Pons (tissue), 1 donor: ENCODE data around the gene CREG2.

Experiments
- DNase-seq: peaks from one replicate; pipeline ENCODE4 v3.0.0-alpha.2; 2016; ENCODE audit warnings: low spot score

CREG2 gene

DNA sequence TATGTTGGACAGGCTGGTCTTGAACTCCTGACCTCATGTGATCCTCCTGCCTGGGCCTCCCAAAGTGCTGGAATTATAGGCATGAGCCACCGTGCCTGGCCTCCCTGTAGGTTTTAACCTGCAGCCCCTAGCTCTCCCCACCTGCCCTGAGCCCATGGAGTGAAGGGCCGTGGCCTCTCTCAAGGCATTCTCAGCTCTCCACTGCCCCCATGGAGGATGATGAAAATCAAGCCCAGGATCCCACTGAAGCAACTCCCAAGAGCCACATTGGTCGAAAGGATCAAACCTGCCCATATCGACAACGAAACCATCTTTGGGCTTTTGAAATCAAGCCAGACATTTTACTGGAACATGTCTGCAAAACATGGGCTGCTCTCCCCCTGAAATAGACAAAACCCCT, 22.4 kb upstream of the CREG2 start:
- no peak for DNase-seq

DNA sequence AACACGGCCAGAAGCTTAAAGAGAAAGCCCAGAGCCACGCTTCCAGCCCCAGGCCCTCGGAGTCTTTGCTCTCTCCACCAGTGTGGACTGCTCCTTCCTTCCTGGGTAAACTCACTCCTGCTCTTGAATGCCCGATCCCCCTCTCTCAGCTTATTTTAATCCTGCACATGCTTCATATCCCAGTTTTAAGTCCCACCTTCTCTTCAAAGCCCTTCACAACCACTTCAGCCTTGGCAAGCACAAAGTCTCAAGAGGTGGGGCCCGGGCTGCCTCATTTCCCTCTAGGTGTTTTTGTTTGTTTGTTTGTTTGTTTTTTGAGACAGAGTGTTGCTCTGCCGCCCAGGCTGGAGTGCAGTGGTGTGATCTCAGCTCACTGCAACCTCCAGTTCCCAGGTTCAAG, 21.6 kb upstream of the CREG2 start:
- DNase-seq = no peak

DNA sequence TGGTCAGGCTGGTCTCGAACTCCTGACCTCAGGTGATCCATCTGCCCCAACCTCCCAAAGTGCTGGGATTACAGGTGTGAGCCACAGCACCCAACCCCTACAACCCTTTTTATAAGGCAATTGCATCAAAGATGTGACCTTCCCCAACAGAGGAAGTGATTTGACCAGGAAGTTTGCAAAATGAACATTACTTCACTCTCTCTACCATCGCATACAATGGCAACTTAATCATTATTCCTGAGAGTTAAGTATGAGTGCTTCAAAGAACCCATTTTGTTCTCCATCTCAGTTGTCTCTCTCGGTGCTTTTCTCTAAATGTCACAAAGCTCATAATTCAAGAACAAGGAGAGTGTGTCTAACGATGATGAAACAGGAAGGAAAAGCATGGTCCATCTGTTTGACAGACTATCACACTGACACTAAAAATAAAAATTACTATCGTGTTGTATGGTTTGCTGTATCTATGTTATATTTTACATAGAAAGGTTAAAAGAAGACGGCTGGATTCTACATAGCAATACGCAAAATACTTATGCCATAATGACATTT, 18.1 kb upstream of the CREG2 start:
- DNase-seq = no peak

DNA sequence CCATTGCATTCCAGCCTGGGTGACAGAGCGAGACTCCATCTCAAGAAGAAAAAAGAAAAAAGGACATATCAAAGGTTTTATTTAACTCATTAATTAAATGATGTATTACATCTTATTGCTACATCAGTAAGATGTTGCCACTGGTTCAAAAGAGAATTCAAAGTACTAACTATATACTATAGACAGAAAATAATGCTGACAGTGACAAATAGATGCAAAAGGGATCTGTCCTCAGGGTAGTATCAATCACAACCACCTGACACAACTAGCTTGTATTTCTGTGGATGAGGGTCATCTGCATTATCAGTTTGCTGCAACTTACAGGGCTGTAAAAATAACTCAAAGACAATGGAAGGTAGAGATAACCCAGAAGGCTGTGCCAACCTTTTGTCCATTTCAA, 16.4 kb upstream of the CREG2 start:
- DNase-seq = no peak

DNA sequence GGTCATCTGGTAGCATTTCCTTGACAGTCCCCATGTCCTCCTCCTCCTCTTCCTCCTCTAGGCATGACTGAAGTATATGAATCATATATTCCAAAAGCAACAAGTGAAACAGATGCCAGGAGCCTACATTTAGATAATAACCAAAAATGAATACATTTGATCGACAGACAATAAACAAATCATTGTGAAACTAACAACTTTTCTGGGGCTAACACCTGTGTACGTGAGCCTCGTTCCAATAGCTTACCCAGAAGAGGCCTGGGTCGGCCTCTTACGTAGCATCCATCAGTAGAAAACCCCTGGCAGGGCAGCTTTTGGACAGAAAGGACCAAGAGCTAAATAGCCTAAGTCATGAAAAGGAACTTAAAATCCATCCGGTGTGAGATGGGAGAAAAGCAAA, 15.3 kb upstream of the CREG2 start:
- no peak for DNase-seq

DNA sequence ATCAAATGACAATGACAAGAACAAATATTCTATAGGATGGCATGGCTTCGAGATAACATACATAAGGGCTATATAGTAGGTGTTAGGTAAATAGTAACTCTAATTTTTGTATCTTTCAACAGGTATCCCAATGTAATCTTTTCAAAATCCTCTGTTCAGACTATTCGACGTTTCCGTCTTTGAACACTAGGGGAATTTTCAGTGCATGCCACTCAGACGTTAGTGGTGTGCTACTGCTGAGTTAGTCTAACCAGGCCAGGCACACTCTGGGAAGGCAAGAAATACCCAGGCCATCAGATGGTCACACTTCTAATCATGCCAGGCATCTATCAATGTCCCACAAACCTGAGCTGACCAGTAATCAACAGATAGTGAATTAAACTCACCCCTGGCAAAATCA, 14.6 kb upstream of the CREG2 start:
- DNase-seq = no peak

DNA sequence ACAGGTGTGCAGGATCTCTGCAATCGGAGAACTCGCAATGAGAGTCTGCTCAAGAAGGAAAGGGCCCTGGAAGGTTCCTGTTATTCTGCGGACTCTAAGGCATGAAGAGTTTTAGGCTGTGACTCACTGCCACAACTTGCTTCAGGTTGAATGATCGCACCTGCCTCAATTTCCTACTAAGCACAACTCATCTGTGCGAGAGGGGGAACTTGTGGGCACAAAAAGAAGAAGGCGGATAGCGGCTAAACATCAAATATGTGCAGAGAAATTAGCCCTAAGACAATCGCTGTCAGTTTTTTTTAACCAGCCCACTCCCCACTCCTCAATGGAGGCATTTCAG, 14.0 kb upstream of the CREG2 start:
- no peak for DNase-seq

DNA sequence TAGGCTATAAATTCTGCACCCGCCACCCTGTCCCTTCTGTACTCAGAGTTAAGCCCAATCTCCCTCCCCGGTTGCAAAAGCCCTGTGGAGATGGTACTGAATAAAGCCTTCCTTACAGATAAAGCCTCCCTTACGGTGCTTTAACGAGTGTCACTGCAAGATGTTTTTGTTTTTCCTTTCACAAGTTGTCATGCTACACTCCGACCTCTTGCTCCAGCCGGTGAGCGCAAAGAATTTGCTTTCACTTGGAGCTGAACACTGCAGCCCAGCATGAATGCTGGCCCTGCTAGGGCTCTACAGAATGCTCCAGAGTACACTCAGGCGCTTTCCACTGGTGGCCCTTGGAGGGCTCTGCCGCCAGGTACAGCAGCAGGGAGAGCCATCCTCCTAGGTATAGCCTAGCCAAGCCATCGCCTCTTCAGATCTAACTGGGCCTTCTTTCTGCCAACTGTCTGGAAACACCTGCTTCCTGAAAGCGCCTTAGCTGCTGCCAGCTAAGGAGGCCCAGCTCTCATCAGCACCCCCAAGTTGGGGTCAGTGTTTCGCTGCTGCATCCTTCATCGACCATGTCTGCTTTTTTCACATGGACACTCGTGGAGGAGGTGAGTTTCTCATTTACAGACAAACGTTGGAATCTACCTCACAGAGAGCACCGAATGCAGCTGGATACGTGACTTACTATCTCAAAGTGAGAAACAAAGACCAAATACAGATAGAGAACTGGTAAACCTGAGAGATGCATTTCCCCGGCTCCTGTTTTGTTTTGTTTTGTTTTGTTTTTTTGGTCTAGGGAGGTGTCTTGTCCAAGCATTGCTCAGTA, 13.4 kb upstream of the CREG2 start:
- no peak for DNase-seq

DNA sequence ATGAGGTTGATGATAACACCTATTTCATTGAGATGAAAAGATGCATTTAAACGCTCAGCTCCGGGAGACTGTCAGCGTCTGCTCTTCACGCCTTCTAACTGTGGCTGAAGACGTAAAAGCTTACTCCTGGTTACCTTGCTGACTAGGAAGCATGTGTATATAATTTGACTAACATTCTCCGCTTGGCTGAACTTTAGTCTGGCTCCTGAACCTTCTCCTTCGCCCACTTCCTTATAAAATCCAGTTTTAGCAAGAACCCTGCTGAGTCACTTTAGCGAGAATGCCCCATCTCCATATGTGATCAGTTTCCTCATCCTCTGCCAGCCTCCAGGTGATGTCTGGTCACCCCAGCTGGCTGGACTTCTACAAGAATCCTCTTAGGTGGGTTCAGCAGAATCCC, 12.7 kb upstream of the CREG2 start:
- no peak for DNase-seq

DNA sequence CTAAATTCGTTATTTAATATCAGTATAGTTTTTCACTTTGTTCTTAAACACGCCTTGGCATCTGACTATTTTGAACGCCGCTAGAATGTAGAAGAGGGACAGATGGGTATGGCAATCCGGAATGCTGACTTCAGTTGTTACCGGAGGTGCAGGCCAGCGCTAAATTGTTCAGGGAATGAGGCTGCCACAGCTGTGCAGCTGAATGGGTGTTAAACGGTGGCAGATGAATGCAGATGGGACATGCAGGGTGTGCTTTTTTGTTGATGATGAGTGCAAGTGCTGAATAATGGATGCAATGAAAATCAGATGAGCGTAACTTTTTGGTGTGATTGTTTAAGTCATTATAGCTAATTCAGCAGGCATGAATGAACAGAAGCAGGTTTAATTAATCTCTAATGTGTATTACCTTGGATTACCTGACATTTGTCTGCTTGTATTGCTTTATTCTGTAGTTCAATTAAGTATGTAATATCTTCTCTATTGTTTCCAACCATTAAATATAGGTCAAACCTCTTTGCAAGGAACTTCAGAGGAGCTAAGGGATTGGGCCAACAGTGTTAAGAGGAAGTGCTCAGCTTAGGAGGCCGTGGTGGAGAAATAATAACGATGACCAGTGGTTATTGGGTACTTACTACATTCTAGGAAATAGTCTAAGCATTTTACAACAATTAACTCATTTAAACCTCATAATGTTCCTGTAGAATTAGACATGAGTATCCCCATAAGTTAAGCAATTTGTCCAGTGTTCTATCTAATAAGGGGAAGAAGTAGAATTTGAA, 11.9 kb upstream of the CREG2 start:
- no peak for DNase-seq

DNA sequence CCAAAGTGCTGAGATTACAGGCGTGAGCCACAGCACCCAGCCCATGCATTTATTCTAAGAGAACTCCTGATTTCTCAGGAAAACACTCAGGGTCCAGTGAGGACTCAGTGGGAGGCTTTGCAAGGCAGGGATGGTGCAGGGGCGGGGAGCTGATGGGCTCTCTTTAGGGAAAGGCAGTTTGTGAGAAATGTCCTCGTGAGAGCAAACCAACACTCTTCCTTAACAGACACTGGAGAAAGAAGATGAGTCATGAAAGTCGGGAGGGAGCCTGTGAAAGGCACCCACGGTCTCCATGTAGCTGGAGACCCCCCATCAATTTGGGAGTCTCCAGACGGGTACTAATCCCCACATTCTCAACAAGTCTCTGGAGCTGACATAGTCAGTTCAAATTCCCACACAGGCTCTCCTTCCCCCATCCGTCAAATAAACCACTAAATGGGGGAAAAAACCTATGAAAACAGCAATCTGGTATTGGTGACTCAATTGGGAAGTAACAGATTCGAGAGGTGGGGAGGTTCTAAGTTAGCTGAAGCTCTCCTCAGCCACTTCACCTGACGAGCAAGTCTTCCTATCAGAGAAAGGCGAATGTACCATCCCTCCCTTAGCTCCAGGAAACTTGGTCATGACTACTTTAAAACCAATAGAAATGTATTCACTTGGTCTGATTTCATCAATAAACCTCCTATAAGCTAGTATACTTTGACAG, 11.0 kb upstream of the CREG2 start:
- DNase-seq = no peak

DNA sequence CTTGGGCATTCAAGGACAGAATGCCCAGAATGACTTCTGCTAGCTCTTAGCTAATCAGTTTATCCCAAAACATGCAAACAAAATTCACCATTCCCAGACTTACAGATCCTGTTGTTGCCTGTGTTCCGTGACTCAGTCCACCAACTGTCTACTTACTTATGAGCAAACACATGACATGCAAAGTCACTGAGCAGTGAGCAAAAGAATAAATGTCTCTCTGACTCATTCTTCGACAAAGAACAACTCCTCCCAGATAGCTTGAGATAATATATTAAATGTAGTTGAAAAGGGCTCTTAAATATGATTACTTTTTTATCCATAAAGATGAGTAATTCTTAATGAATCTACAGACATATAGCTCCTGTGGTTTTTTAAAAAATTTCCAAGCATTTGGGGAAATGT, 9.0 kb upstream of the CREG2 start:
- no peak for DNase-seq

DNA sequence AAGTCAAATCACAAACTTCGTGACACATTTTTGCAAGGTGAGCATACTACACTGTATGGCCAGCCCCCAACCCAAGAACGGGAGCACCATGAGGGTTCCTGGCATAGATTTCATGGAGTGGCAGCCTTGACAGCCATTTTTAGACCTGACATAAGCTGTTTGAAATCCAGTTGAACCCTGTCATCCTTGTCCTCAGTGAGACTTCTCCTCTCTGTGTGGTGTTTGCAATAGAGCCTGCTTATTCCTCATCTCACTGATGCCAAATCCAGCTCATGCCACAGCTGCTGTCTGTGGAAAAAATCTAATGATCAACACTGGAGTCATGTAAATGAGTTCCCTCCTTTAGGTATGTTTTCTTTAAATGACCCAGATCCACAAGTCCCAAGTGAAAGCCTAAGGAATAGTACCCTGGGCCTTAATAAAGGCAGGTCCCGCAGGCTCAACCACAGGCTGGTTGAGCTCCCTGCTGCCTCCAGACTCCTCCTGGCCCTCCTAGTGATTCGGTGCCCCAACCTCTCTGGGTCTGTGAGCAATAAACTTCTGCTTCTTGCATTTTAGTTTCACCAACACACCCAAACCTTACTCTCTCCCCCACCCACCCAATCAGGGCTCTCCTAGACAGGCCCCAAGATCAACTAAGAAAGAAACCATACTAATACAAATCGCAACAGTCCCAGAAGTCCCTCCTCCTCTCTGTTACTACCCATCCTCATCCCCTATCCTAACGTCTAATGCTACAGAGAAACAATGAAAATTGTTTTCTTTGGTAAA, 8.4 kb upstream of the CREG2 start:
- DNase-seq = no peak

DNA sequence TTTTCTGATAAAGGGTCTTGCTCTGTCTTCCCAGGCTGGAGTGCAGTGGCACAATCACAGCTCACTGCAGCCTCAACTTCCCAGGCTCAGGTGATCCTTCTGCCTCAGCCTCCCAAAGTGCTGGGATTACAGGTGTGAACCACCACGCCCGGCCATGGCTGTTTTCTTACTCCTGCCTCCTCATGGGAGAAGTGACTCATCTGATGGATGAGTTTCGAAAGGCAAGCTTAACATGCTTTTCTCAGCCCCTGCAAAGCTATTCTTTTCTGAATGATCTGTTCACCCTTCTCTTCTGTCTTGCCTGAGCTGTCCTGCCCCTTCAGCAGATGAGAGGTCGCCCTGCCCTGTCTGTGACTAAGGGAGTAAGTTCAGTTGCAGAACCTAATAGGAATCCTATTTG, 929 bp upstream of the CREG2 start:
- no peak for DNase-seq

DNA sequence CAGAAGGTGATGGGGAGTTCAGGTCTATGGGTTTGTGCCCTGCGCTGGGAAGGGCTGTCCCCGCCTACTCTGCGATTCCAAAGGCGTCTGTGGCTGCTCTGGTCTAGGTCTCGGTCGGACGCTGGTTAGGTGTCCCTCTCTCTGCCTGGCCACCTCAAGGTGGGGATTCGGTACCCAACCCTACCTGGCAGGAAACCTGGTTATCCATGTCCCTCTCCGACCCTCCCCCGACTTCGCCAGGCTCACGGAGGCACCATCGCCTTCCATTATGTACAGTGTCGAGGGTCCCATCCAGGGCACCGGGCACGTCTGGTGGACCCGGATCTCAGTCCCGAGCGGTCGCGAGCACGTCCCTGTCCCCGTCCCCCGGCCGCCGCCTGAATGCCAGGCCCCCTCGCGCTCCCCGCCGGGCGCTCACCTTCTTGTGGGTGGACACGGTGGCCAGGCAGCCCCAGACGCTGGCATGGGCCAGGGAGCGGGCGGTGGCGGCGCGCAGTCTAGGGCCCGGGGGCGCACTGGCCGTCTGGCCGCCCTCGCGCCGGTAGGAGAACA, 628 bp downstream of the CREG2 start:
- no peak for DNase-seq

DNA sequence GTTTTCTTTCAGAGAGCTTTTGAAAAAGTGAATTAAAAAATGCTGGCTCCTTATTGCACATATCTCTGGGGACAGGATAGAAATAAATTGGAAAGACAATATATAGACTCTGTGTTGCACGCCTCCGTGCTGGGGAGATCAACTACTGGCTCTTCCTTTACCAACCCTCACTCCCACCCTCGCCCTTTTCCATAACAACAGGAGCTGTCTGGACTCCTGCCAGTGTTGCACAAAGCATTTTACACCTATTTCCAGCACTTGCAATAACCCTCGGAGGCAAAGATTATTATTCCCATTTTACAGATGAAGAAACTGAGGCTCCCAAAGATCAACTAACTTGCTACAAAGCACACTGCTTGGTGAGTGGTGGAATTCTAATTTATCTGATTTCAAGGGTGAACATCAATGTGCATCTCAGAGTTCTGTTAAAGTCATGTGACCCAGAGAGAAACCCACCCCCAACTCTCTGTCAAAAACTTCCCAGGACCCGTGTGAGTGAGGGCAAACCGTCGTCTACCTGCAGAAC, 4.2 kb downstream of the CREG2 start:
- DNase-seq = no peak

DNA sequence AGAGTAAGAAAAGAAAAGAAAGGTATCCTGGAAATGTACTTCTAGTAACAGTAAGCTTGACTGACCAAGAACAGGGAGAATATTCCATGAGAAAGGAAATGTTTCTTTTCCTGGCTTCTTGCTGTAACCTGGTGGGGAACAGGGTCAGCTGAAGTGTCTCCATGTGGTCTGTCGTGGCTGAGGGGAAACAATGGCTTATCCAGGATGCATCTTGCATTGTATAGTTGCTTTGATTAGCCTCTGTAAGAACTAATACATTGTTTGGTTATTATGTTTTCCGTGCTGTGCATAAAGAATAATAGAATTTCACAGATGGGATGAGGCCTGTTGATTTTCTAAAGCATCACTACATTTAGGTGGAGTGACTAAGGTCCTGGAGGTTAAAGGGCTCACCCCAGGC, 4.9 kb downstream of the CREG2 start:
- DNase-seq = no peak

DNA sequence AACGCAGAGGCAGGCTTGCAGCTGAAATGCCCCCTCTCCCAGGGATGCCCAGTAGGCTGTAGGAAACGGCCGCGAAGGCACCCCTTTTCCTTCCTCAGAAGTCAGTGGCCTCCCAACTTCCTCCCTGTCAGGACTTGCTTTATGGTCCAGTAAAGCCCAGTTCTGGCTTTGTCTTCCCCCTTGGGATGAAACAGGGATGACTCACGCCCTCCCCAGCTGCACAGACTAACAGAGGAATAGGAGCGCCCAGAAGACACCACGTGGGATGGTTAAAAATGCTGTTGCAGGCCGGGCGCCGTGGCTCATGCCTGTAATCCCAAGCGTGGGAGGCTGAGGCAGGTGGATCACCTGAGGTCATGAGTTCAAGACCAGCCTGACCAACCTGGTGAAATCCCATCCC, 6.9 kb downstream of the CREG2 start:
- DNase-seq = no peak

DNA sequence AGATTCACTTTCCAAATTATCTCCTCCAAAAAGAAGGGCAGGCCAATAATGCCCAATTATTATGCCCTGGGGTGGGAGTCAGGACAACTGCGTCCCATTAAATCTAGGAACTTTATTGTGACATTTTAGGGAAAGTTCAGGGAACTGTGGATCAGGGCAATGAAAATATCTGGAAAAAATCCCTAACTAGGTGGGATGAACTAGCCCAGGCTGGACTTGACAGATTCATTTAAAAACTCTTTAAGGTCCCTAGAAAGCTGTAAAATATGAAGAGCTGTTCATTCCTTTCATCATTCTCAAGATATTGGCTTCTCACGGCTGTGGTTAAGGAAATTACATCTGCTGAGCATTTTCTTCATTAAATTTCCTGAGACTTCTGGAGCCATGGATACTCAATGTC, 8.2 kb downstream of the CREG2 start:
- DNase-seq = no peak

DNA sequence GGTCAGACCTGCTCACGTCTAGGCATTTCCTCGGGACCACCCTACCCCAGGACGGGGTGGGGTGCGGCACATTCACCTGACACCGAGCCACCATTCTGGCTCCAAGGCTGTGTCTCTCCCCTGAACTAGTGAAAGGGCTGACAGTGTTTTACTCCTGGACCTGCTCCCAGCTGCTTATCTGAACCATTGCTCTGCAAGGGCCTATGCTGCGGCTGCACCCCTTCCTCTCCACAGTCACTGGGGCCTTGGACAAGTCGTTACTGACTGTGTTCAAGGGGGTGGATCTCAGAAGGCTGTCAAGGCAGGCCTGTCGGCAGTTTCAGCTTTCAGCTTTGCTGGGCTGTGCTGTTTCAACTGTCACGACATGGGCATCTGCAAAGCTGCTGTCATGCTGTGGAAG, 11.7 kb downstream of the CREG2 start:
- no peak for DNase-seq

DNA sequence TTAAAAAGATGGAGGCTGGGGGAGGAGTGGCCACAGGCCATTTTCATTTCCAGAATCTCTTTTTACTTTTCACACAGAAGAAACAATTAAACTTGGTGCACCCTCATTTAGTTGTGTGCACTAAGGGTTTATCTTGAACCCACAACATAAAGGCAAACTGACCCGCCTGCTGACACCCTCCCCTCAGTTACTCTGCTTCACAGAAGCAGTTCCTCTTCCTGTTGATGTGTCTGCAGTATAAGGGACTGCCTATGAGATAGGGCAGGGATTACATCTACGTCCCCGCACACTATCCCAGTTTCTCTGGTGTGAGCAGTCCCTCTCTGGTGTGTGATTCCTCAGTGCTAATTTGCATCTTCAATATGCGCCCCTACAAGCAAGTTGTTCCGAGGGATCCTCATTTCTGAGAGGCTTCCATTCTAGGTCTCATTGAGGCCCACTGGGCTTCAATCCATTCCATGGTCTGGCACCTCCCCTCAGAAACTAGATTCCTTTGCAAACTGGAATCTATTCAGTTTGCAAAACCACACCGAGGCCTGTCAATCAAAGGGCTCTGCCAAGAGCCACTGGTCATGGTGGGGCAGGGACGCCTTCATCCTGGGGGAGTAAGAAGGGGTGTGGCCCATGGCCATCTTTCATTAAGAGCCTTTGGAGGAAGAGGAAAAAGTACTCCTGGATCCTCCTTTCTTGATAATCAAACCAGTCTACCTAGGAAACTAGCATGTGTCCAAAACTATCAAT, 12.3 kb downstream of the CREG2 start:
- DNase-seq = no peak
